ENCODE data around the gene METRNL.
"Not testable (repeated sequence)": the region's sequence is repeated elsewhere in the genome, so short reads cannot be mapped to it uniquely, and the experiment has no call there.

METRNL gene

GRCh38 chr17:83108709-83109108 is 29.3 kb downstream of the METRNL start:
- DNase-seq, result no peak

- DNase-seq, result no peak
These were observed 30.0 kb downstream of the METRNL start for GRCh38 chr17:83109386-83109785.

- no peak for DNase-seq
These were observed 30.6 kb downstream of the METRNL start for GRCh38 chr17:83109793-83110645.

- DNase-seq, result no peak
These were observed 31.3 kb downstream of the METRNL start for GRCh38 chr17:83110735-83111134.

GRCh38 chr17:83111516-83112282 is 32.3 kb downstream of the METRNL start:
- DNase-seq, result no peak

GRCh38 chr17:83113381-83113780 is 34.0 kb downstream of the METRNL start:
- DNase-seq, result no peak

GRCh38 chr17:83113792-83114191 is 34.4 kb downstream of the METRNL start:
- no peak for DNase-seq

GRCh38 chr17:83114706-83115105 is 35.3 kb downstream of the METRNL start:
- DNase-seq, result no peak

GRCh38 chr17:83115202-83115651 is 35.8 kb downstream of the METRNL start:
- DNase-seq, result no peak

GRCh38 chr17:83115832-83116231 is 36.4 kb downstream of the METRNL start:
- no peak for DNase-seq

GRCh38 chr17:83116311-83116771 is 36.9 kb downstream of the METRNL start:
- no peak for DNase-seq

GRCh38 chr17:83116783-83117555 is 37.6 kb downstream of the METRNL start:
- no peak for DNase-seq

GRCh38 chr17:83117583-83117982 is 38.2 kb downstream of the METRNL start:
- DNase-seq, result no peak

- DNase-seq, result no peak
These were observed 38.8 kb downstream of the METRNL start for GRCh38 chr17:83118071-83118841.

- peak; percentile 51 for DNase-seq
These were observed 40.8 kb downstream of the METRNL start for GRCh38 chr17:83119987-83120864.

GRCh38 chr17:83121473-83121872 is 42.1 kb downstream of the METRNL start:
- not testable (repeated sequence) for DNase-seq

- DNase-seq, result no peak
These were observed 42.8 kb downstream of the METRNL start for GRCh38 chr17:83121921-83122820.

- no peak for DNase-seq
These were observed 43.4 kb downstream of the METRNL start for GRCh38 chr17:83122834-83123233.

GRCh38 chr17:83123896-83124801 is 44.7 kb downstream of the METRNL start:
- no peak for DNase-seq

All from inflammatory macrophage treated with lipopolysaccharide for 4 hours (primary cell).